Activated T-cell treated with anti-CD3 and anti-CD28 coated beads for 48 hours (primary cell): ENCODE results near the gene UROD.
"Not testable (repeated sequence)": the region's sequence is repeated elsewhere in the genome, so short reads cannot be mapped to it uniquely, and the experiment has no call there.

ENCODE experiments used
- DNase-seq: peaks from one replicate; pipeline ENCODE4 v3.0.0-alpha.2; 2020; ENCODE audit warnings: low read depth

The UROD gene

GRCh38 chr1:45040297-45040696 is 28.2 kb downstream of the UROD start:
- no peak for DNase-seq

- no peak for DNase-seq
Measured at GRCh38 chr1:45043094-45043493, 31.0 kb downstream of the UROD start.

- no peak for DNase-seq
Measured at GRCh38 chr1:45044916-45045315, 32.9 kb downstream of the UROD start.

GRCh38 chr1:45047032-45047431 is 35.0 kb downstream of the UROD start:
- DNase-seq = no peak

- DNase-seq = no peak
Measured at GRCh38 chr1:45051005-45051772, 39.1 kb downstream of the UROD start.

GRCh38 chr1:45057542-45057941 is 45.5 kb downstream of the UROD start:
- DNase-seq = no peak

GRCh38 chr1:45059829-45060228 is 47.8 kb downstream of the UROD start:
- DNase-seq = no peak

GRCh38 chr1:45062463-45062862 is 50.4 kb downstream of the UROD start:
- not testable (repeated sequence) for DNase-seq

GRCh38 chr1:45065083-45065482 is 53.0 kb downstream of the UROD start:
- no peak for DNase-seq
